Measurements from ENCODE around the gene NFIA.

DNA sequence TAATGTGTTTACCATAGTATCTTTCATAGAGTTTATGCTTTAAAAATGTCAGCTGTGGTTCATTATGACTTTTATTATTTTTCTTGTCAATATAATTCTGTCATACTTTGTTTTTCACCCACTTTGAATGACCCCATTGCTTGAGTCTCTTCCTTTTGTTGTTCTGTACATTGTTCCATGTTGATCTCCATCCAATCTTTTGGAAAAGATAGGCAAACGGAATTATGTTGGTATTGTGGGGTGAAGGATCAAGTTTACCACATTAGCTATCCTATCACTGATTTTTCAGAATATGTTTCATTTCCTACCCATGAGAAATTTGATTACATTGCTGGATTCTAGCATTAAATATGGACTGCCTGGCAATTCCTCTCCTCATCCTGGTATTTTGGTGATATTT lies 196.6 kb downstream of the NFIA start:
- TF ChIP-seq STAT1 (conservative IDR thresholded peaks at IDR 0.05) (no peak), RBBP5 (conservative IDR thresholded peaks at IDR 0.05) (no peak), POLR2AphosphoS5 (IDR thresholded peaks at IDR 0.05; ENCODE audit: low read length) (no peak), CEBPB (IDR thresholded peaks at IDR 0.05; ENCODE audit: borderline replicate concordance in 1 of 2, low read depth in 2 of 2, low read length in 2 of 2) (no peak)
- TF ChIP-seq, protein P1, sequence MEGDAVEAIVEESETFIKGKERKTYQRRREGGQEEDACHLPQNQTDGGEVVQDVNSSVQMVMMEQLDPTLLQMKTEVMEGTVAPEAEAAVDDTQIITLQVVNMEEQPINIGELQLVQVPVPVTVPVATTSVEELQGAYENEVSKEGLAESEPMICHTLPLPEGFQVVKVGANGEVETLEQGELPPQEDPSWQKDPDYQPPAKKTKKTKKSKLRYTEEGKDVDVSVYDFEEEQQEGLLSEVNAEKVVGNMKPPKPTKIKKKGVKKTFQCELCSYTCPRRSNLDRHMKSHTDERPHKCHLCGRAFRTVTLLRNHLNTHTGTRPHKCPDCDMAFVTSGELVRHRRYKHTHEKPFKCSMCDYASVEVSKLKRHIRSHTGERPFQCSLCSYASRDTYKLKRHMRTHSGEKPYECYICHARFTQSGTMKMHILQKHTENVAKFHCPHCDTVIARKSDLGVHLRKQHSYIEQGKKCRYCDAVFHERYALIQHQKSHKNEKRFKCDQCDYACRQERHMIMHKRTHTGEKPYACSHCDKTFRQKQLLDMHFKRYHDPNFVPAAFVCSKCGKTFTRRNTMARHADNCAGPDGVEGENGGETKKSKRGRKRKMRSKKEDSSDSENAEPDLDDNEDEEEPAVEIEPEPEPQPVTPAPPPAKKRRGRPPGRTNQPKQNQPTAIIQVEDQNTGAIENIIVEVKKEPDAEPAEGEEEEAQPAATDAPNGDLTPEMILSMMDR (IDR thresholded peaks at IDR 0.05 in 2 of 3, conservative IDR thresholded peaks at IDR 0.05 in 1 of 3; ENCODE audit: control insufficient read depth in 2 of 3, extremely low read depth in 1 of 3, insufficient read depth in 1 of 3, low read depth in 3 of 3, low read length in 3 of 3), result no peak
- TF ChIP-seq, protein P2, sequence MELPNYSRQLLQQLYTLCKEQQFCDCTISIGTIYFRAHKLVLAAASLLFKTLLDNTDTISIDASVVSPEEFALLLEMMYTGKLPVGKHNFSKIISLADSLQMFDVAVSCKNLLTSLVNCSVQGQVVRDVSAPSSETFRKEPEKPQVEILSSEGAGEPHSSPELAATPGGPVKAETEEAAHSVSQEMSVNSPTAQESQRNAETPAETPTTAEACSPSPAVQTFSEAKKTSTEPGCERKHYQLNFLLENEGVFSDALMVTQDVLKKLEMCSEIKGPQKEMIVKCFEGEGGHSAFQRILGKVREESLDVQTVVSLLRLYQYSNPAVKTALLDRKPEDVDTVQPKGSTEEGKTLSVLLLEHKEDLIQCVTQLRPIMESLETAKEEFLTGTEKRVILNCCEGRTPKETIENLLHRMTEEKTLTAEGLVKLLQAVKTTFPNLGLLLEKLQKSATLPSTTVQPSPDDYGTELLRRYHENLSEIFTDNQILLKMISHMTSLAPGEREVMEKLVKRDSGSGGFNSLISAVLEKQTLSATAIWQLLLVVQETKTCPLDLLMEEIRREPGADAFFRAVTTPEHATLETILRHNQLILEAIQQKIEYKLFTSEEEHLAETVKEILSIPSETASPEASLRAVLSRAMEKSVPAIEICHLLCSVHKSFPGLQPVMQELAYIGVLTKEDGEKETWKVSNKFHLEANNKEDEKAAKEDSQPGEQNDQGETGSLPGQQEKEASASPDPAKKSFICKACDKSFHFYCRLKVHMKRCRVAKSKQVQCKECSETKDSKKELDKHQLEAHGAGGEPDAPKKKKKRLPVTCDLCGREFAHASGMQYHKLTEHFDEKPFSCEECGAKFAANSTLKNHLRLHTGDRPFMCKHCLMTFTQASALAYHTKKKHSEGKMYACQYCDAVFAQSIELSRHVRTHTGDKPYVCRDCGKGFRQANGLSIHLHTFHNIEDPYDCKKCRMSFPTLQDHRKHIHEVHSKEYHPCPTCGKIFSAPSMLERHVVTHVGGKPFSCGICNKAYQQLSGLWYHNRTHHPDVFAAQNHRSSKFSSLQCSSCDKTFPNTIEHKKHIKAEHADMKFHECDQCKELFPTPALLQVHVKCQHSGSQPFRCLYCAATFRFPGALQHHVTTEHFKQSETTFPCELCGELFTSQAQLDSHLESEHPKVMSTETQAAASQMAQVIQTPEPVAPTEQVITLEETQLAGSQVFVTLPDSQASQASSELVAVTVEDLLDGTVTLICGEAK (IDR thresholded peaks at IDR 0.05; ENCODE audit: borderline replicate concordance), result no peak
- TF ChIP-seq, protein P3, sequence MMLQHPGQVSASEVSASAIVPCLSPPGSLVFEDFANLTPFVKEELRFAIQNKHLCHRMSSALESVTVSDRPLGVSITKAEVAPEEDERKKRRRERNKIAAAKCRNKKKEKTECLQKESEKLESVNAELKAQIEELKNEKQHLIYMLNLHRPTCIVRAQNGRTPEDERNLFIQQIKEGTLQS (IDR thresholded peaks at IDR 0.05; ENCODE audit: borderline replicate concordance, extremely low read depth, low read depth, low read length), result no peak

All from GM12878 (cell line).